ENCODE measurements around the gene WNT4.
A peak's percentile ranks its signal among the peaks of the same experiment; 100 is the strongest.

WNT4 gene

GRCh38 chr1:22107126-22107525 is 35.8 kb downstream of the WNT4 start:
- DNase-seq, result no peak

- peak; percentile 19 for DNase-seq
These were observed 37.2 kb downstream of the WNT4 start for GRCh38 chr1:22105611-22106207.

GRCh38 chr1:22104865-22105437 is 37.9 kb downstream of the WNT4 start:
- DNase-seq, result peak; percentile 36

GRCh38 chr1:22104094-22104493 is 38.8 kb downstream of the WNT4 start:
- no peak for DNase-seq

- DNase-seq, result no peak
These were observed 40.2 kb downstream of the WNT4 start for GRCh38 chr1:22102746-22103145.

- no peak for DNase-seq
These were observed 40.9 kb downstream of the WNT4 start for GRCh38 chr1:22101995-22102394.

- DNase-seq, result no peak
These were observed 41.7 kb downstream of the WNT4 start for GRCh38 chr1:22101199-22101598.

GRCh38 chr1:22100168-22100567 is 42.7 kb downstream of the WNT4 start:
- no peak for DNase-seq

- DNase-seq, result no peak
These were observed 44.1 kb downstream of the WNT4 start for GRCh38 chr1:22098752-22099151.

- DNase-seq, result no peak
These were observed 46.4 kb downstream of the WNT4 start for GRCh38 chr1:22096463-22096862.

GRCh38 chr1:22096036-22096435 is 46.9 kb downstream of the WNT4 start:
- DNase-seq, result no peak

GRCh38 chr1:22093513-22093912 is 49.4 kb downstream of the WNT4 start:
- DNase-seq, result no peak

GRCh38 chr1:22092026-22092768 is 50.7 kb downstream of the WNT4 start:
- DNase-seq, result peak; percentile 57

GRCh38 chr1:22090867-22091266 is 52.0 kb downstream of the WNT4 start:
- no peak for DNase-seq

- no peak for DNase-seq
These were observed 53.1 kb downstream of the WNT4 start for GRCh38 chr1:22089787-22090186.

- DNase-seq, result peak; percentile 16
These were observed 53.7 kb downstream of the WNT4 start for GRCh38 chr1:22089134-22089571.

GRCh38 chr1:22088331-22088730 is 54.6 kb downstream of the WNT4 start:
- no peak for DNase-seq

GRCh38 chr1:22080191-22080590 is 62.7 kb downstream of the WNT4 start:
- no peak for DNase-seq

GRCh38 chr1:22078133-22078532 is 64.8 kb downstream of the WNT4 start:
- DNase-seq, result no peak

GRCh38 chr1:22077728-22078127 is 65.2 kb downstream of the WNT4 start:
- DNase-seq, result no peak

- DNase-seq, result no peak
These were observed 66.6 kb downstream of the WNT4 start for GRCh38 chr1:22076346-22076745.

- no peak for DNase-seq
These were observed 67.2 kb downstream of the WNT4 start for GRCh38 chr1:22075718-22076117.

- DNase-seq, result no peak
These were observed 68.1 kb downstream of the WNT4 start for GRCh38 chr1:22074803-22075202.

GRCh38 chr1:22071511-22071910 is 71.4 kb downstream of the WNT4 start:
- DNase-seq, result no peak

Measured in stimulated activated CD4-positive, alpha-beta T cell treated with anti-CD3 and anti-CD28 coated beads, Interleukin-1b, Interleukin-23, amount 100 ng/mL, for 48 hours (primary cell).